Mammary epithelial cell (primary cell): ENCODE data around the gene LYPD5.

ENCODE experiments used
- CTCF ChIP-seq, 2 donors: IDR thresholded peaks in 1 of 2; conservative IDR thresholded peaks in 1 of 2; 2 replicates each; pipeline ENCODE4 v1.5.1; 2011 to 2012; ENCODE audit warnings: inconsistent platforms in 2 of 2, low read length in 2 of 2, mild to moderate bottlenecking in 2 of 2, control low read depth in 1 of 2, low read depth in 1 of 2; ENCODE audit not compliant: insufficient read depth in 1 of 2; ENCODE audit errors: extremely low read depth in 1 of 2
- EZH2 ChIP-seq: IDR thresholded peaks from 2 replicates; pipeline ENCODE4 v1.6.1; 2012; ENCODE audit warnings: low read length, inconsistent platforms, borderline replicate concordance

- TF ChIP-seq CTCF (conservative IDR thresholded peaks at IDR 0.05 in 1 of 2, IDR thresholded peaks at IDR 0.05 in 1 of 2; ENCODE audit: extremely low read depth in 1 of 2, insufficient read depth in 1 of 2, low read depth in 1 of 2, low read length in 2 of 2) (no peak), EZH2 (no peak)
Measured at GRCh38 chr19:43747557-43748204, 54.6 kb downstream of the LYPD5 start.
